AG04450 (cell line): Measurements from ENCODE around the gene PNPLA5. TPM values are rescaled to one million over a fixed set of nuclear protein-coding genes. Genes with fewer than 3 reads are reported as not detected.
"Not testable (repeated sequence)": the region's sequence is repeated elsewhere in the genome, so short reads cannot be mapped to it uniquely, and the experiment has no call there.

Experiments
- CTCF ChIA-PET: fragments of 300-600, 350-600 bp; formaldehyde crosslinking; extraction: SDS; loops from one replicate; lab custom pipeline; 2022; ENCODE audit warnings: antibody characterized with exemption, inconsistent platforms; lab: Charles Lee
- POLR2A ChIA-PET: fragments of 350-600 bp; formaldehyde crosslinking; extraction: SDS; loops from one replicate; lab custom pipeline; 2021; ENCODE audit warnings: antibody characterized with exemption, inconsistent platforms; lab: Yijun Ruan, JAX
- DNase-seq: peaks from one replicate; pipeline ENCODE4 v3.0.0-alpha.2; 2011; ENCODE audit warnings: low read depth, low spot score
- H3K27ac ChIP-seq: one replicate; pipeline ENCODE4 v1.5.1; 2012; ENCODE audit warnings: low read depth, low read length, control low read depth
- H3K27me3 ChIP-seq: one replicate; pipeline ENCODE4 v1.6.0; 2012; ENCODE audit warnings: low read length; ENCODE audit not compliant: control insufficient read depth, insufficient read depth
- H3K4me3 ChIP-seq: 2 replicates; pipeline ENCODE4 v1.5.1; 2011; ENCODE audit warnings: mild to moderate bottlenecking, low read depth, low read length, control low read depth
- H3K9me3 ChIP-seq: 2 replicates; pipeline ENCODE4 v1.5.1; 2012; ENCODE audit warnings: low read length; ENCODE audit not compliant: control insufficient read depth, insufficient read depth
- polyA plus RNA-seq: library from polyadenylated mRNA; depleted of rRNA; stranded (reverse); fragments of >200 nt; gene quantifications from 2 replicates; pipeline ENCODE4 v1.2.3, GENCODE V29; 2011
- TF ChIP-seq, protein P1 (sequence below): IDR thresholded peaks from 2 replicates; pipeline ENCODE4 v1.5.1; 2011; ENCODE audit warnings: low read depth, low read length, control low read depth, inconsistent platforms

The PNPLA5 gene
- polyA plus RNA-seq, 1 experiment, result 0.12 TPM

DNA sequence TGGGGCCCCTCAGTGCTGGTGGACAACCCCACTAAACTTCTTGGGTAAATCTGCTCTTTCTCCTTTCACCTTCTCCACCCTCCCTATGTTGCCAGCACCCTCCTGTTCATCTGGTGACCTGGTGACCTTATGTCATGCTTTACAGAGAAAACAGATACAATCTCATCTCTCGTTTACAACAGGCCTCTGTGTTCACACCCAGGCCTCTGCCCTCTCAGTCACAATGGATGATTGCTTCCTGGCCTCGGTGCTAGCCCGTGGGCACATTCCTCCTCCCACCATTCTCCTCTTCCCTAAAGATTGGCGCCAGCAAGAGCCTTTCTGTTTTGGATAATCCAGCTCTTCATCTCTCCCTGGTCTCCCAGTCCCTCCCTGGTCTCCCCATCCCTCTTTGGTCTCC lies 19.5 kb upstream of the PNPLA5 start:
- DNase-seq, result no peak
- ChIA-PET CTCF (no interaction called here), POLR2A (no interaction called here)

GRCh38 chr22:43910178-43910695 lies 18.4 kb upstream of the PNPLA5 start:
- Histone ChIP-seq H3K27ac (no peak overlapping the region), H3K4me3 (no peak overlapping the region), H3K9me3 (no peaks in the 10 kb centered on the region; the same call in 1 of the 2 replicates), H3K27me3 (peaks cover 17% of the 10 kb centered on the region)
- POLR2A ChIA-PET, result no interaction called here
- no peak for DNase-seq
- TF ChIP-seq, protein P1, sequence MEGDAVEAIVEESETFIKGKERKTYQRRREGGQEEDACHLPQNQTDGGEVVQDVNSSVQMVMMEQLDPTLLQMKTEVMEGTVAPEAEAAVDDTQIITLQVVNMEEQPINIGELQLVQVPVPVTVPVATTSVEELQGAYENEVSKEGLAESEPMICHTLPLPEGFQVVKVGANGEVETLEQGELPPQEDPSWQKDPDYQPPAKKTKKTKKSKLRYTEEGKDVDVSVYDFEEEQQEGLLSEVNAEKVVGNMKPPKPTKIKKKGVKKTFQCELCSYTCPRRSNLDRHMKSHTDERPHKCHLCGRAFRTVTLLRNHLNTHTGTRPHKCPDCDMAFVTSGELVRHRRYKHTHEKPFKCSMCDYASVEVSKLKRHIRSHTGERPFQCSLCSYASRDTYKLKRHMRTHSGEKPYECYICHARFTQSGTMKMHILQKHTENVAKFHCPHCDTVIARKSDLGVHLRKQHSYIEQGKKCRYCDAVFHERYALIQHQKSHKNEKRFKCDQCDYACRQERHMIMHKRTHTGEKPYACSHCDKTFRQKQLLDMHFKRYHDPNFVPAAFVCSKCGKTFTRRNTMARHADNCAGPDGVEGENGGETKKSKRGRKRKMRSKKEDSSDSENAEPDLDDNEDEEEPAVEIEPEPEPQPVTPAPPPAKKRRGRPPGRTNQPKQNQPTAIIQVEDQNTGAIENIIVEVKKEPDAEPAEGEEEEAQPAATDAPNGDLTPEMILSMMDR, result no peak
- CTCF ChIA-PET, result interaction anchor here (0.6 kb wide), 1 partner anchor 20 kb away, joined by 5 read pairs; no protein-coding TSS in a partner anchor

More for the DNA sequence above, 19.5 kb upstream of the PNPLA5 start:
- H3K4me3 ChIP-seq, result no peak overlapping the region
- TF ChIP-seq, protein P1, result no peak
- H3K27ac ChIP-seq, result no peak overlapping the region
- H3K27me3 ChIP-seq, result peaks cover 17% of the 10 kb centered on the region
- peaks cover 4% of the 10 kb centered on the region for H3K9me3 ChIP-seq

GRCh38 chr22:43909708-43910107 lies 17.9 kb upstream of the PNPLA5 start:
- Histone ChIP-seq H3K9me3 (no peaks in the 10 kb centered on the region; the same call in 1 of the 2 replicates), H3K27ac (no peak overlapping the region), H3K27me3 (peaks cover 17% of the 10 kb centered on the region), H3K4me3 (no peak overlapping the region)
- TF ChIP-seq, protein P1, result no peak
- POLR2A ChIA-PET, result no interaction called here
- DNase-seq, result no peak
- CTCF ChIA-PET, result no interaction called here

DNA sequence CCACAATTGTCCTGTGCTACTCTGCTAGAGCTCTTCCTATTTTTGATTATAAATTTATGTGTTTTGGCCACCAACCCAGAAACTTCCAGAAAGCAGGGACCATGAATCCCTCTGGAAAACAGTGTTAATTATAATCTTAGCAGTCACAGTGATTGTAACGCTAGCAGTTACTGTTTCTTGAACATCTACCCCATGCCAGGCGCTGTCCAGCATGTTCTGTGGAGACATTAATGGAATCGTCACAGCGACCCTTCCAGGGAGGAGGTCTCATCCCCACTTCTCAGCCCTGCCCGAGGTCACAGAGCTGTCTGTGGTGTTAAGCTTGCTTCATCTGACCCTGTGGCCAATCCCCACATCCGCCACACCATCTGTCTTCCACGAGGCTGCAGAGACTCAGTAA lies 13.9 kb upstream of the PNPLA5 start:
- POLR2A ChIA-PET, result interaction anchor here (0.6 kb wide), 1 partner anchor 47 kb away, joined by 3 read pairs; no protein-coding TSS in a partner anchor
- no peak overlapping the region for H3K4me3 ChIP-seq
- H3K27ac ChIP-seq, result no peak overlapping the region
- TF ChIP-seq, protein P1, result no peak
- DNase-seq, result no peak
- H3K27me3 ChIP-seq, result peaks cover 11% of the 10 kb centered on the region
- H3K9me3 ChIP-seq, result no peaks in the 10 kb centered on the region; the same call in 1 of the 2 replicates
- CTCF ChIA-PET, result interaction anchor here (0.6 to 1.4 kb wide), 2 partner anchors 41 to 157 kb away, joined by 4 to 5 read pairs; no protein-coding TSS in a partner anchor

DNA sequence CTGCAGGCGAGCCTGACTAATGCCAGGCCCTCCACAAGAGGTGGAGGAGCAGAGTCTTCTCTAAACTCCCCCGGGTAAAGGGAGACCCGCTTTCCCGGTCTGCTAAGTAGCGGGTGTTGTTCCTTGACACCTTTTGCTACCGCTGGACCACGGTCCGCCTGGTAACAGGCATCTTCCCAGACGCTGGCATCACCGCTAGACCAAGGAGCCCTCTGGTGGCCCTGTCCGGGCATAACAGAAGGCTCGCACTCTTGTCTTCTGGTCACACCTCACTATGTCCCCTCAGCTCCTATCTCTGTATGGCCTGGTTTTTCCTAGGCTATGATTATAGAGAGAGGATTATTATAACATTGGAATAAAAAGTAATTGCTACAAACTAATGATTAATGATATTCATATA lies 12.6 kb upstream of the PNPLA5 start:
- TF ChIP-seq, protein P1, result peak; percentile 38
- POLR2A ChIA-PET, DNase-seq, H3K4me3 ChIP-seq, H3K9me3 ChIP-seq, H3K27me3 ChIP-seq, H3K27ac ChIP-seq: not testable (repeated sequence)
- CTCF ChIA-PET, result interaction anchor here (0.6 to 1.7 kb wide), 2 partner anchors 20 to 819 kb away, joined by 4 to 5 read pairs; no protein-coding TSS in a partner anchor

DNA sequence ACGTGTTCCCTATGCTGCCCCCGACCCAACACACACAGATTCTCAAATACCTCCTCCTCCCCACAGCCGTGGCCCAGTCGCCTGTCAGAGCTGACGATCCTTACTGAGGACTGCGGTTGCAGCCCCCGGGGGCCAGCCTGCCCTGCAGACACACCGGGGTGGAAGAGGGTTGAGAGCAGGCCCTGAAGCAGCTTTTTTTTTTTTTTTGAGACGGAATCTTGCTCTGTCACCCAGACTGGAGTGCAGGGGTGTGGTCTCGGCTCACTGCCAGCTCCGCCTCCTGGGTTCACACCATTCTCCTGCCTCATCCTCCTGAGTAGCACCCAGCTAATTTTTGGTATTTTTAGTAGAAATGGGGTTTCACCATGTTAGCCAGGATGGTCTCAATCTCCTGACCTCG lies 11.2 kb upstream of the PNPLA5 start:
- H3K4me3 ChIP-seq, H3K9me3 ChIP-seq, H3K27me3 ChIP-seq, DNase-seq: not testable (repeated sequence)
- ChIA-PET CTCF (interaction anchor here (1.7 kb wide), 1 partner anchor 18 kb away, joined by 4 read pairs; no protein-coding TSS in a partner anchor), POLR2A (interaction anchor here (0.6 kb wide), 1 partner anchor 15 kb away, joined by 7 read pairs; no protein-coding TSS in a partner anchor)
- peak overlapping the region; percentile 85 for H3K27ac ChIP-seq
